GM19452 (cell line): ENCODE measurements around the gene UBQLN4.

Source experiments
- ATAC-seq: cut with Tn5 transposase; IDR thresholded peaks from one replicate; pipeline ENCODE4 v1.9.1; 2021; ENCODE audit not compliant: unreplicated experiment

UBQLN4 gene

DNA sequence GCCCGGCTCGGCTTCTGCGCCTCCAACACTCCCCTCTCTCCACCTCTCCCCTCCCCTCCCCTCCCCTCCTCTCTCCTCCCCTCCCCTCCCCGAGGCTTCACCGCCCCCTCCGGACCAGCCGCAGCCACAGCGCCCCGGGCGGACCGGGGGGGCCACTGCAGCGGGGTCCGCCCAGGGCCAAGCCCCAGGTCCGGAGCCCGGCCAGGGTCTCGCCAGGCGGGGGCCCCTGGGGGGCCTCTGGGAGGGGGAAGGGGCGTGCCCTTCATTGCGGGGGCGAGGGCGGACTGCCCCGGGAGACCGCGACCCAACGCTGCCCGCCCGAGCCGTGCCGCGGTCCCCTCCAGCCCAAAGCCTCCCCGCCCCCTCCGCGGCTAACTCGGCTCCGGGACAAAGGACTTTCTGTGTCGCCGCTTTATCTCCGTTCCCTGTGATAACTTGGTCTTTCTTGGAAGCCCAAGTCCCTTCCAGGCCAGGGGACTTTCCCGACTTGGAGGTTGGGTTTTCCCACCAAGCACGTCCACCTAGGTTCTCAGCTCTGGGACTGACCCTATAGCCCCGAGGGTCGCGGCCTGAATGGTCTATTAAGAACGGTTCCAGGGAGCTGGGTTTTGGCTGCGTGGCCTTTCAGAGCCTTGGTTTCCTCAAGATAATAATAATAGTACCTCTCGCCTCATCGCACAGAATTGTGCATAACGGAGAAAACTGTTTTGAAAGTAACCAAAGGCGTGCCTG is at the start of gene UBQLN4:
Gene UBQLN4 (minus strand): TSS at position 31 of the 732 bp plus-strand sequence. CDS start 97 bp downstream, outside the sequence.
- ATAC-seq: peak; percentile 52

- no peak for ATAC-seq
These were observed 49.3 kb upstream of the UBQLN4 start for GRCh38 chr1:156102633-156103511.

DNA sequence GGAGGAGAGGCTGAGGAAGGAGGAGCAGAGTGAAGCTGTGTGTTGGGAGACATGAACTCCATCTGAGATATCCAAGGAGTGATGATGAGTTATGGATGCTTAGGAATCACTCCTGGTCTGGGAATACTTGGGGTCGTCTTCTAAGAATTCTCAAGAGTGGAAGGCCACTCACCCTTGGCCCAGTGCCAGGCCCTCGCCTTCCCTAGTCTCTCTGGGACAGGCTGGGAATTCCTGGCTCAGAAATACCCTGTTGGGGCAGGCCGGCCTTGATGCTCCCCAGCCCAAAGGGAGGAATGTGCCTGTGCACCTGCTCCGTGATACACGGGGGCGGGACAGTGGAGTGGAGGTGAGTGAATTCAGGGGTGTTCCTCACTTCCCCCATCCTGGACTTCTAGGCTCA is 48.3 kb upstream of the UBQLN4 start:
- no peak for ATAC-seq

- no peak for ATAC-seq
These were observed 46.8 kb upstream of the UBQLN4 start for GRCh38 chr1:156100205-156100995.

- no peak for ATAC-seq
These were observed 45.7 kb upstream of the UBQLN4 start for GRCh38 chr1:156099282-156099681.

DNA sequence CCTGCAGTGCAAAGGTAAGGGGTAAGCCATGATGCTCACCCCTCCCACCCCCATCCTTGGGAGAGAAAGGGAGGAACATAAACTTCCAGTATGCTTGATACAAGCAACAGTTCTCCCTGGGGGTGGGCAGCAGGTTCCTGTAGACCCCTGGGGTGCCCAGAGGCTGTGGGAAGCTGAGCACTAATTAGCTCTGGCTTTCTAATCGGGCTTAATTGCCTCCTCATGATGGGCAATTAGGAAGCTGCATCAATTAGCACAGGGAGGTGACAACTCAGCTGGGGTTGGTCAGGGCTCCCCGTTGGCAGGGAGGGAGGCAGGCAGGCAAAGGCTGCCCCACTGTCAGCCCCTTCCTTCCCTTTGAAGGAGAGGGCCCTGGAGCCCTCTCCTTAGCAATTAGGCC is 45.2 kb upstream of the UBQLN4 start:
- no peak for ATAC-seq

DNA sequence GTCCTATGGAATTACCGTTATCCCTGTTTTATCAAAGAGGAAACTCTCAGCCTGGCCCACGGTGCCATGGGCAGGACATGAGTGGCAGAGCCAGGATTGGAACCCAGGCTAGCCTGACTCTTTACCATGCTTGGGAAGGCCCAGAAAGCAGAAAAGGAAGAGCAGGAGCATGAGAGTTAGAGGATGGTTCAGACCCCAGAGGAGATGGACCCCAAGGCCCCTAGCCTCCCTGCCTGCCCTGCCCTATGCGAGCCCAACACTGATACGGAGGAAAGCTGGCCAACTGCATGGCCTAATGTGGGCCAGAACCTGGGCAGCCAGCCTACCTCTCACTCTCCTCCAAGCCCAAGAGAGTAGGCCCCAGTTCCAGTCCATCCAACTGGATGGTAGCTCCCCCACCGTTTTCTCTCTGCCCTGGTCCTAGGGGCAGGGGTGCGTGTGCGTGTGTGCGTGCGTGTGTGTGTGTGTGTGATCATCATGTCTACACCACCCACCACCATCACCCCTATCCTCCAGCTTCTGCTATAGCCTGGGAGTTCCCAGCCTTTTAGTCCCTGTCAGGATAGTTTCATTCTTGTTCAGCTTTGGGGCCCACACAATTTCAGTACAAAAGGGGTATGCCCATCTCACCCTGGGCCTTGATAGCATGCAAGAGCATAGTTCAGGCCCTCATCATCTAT is 44.0 kb upstream of the UBQLN4 start:
- ATAC-seq: no peak

DNA sequence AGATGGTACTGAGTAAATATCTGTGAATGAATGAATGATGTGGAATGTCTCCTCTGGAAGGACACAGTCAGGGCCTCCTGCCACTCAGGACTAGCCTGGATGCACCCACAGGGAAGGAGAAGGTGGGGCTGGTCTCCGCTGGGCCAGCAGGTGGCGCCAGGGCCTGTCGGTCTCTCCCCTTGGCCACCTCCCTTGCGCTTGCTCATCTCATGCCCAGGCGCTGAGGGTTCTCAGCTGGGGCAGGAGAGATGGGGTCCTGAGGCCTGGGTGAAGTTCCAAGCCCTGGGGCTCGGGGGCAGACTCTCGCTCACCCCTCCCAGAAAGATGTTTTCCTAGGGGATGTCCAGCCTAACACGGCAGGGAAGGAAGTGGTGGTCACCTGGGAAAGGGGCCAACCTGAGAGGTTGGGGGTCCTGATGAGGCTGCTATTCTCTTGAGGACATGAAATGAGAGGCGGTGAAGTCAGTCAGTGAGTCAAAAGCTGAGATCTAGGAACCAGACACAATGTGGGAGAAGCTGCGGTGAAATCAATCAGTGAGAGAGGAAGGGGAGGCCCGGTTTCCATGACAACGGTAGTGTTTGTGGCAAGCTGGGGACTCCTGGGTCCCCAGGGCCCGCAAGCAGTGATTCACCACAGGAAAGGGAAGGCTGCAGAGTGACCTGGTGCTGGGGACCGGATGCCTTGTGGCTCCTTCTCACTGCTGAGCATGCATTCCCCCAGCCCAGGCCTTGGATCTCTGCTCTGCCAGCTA is 43.2 kb upstream of the UBQLN4 start:
- peak; percentile 60 for ATAC-seq

GRCh38 chr1:156095906-156096508 is 42.4 kb upstream of the UBQLN4 start:
- ATAC-seq: no peak

DNA sequence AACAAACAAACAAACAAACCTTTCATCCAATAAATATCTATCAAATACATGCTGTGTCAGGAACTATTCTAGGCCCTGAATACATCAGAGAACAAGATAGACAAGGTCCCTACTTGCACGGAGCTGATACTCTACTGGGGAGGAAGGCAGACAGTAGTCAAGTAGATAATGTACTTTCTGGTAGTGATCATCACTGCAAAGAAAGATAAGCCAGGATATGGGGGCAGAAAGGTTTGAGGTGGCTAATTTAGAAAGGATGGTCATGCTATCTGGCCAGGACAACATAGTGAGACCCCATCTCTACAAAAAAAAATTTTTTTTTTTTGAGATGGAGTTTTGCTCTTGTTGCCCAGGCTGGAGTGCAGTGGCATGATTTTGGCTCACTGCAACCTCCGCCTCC is 38.0 kb upstream of the UBQLN4 start:
- no peak for ATAC-seq

DNA sequence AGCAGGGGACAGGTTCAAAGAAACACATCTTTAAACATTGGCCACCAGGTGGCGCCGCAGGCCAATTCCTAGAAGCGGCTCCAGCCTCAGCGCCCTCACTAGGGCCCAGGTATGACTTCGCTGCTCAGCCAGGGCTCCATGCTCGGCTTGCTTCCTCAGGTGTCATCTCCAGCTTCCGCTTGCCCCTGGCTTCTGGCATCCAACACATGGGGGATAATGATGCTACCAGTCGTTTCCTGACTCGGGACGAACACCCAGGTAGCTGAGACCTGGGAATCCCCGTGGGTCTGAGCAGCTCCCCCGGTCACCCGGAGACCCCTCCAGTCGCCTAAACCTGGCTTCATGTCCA is 37.2 kb upstream of the UBQLN4 start:
- no peak for ATAC-seq

- ATAC-seq: no peak
These were observed 36.7 kb upstream of the UBQLN4 start for GRCh38 chr1:156090138-156090839.

GRCh38 chr1:156089704-156090103 is 36.1 kb upstream of the UBQLN4 start:
- ATAC-seq: no peak

- no peak for ATAC-seq
These were observed 32.7 kb upstream of the UBQLN4 start for GRCh38 chr1:156086256-156086662.

- no peak for ATAC-seq
These were observed 30.5 kb upstream of the UBQLN4 start for GRCh38 chr1:156083800-156084790.

DNA sequence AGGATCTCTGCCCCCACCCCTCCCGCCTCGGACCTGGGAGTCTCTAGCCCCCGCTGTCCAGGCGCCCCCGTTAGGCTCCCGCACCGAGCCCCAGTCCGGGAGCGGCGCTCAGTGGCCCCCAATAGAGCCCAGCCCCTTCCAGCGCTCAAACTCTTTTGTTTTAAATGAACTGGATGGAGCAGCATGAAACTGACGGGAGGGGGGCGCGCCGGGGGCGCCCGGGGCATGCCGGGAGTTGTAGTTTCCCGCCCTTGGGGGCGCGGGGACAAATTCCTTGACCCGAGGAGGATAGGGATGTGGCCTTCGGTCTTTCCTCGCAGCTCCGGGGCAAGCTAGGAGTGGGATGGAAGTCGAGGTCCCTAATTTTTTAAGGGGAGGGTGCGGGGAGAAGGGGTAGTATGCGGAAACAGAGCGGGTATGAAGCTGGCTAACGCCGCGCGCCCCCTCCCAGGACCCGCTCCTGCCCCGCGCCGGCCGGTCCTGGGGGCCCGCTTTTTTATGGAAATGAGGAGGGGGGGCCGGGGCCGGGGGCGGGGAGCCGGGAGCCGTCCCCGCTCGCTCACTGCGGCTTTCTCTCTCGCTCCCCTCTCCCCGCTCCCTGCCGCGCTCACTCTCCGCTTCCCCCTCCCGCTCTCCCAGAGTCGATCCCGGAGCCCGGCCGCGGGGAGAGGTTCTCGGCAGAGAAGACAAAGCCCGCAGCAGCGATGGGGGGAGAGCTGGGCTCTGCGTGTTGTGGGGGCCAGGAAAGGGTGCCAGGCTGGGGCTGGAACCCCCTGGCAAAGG is 28.9 kb upstream of the UBQLN4 start, which contains the start of gene MEX3A:
Gene MEX3A (minus strand): TSS at position 157 of the 783 bp plus-strand sequence. CDS start 467 bp downstream, outside the sequence.
- ATAC-seq: no peak

- ATAC-seq: no peak
These were observed 28.3 kb upstream of the UBQLN4 start for GRCh38 chr1:156081917-156082308.
